ENCODE results near the gene SPRR2G.

DNA sequence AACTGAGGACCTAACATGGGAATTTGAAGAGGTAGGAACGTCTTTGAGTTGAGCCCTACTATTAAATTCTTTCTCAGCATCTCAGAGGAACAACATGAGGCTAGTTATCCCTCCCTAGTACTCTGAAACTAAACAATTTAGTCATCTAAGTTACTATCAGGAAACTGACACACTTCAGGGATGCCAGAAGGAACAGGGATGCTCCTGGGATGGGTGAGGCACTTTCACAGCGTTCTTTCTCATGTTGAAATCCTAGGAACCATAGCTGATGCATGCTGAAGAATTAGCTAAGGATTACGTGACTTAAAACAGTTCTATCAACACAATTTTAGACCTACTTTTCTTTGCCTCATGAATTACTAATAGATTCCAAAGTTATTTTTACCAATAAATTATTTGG lies 1.8 kb upstream of the SPRR2G start:
- TF ChIP-seq, protein P1, sequence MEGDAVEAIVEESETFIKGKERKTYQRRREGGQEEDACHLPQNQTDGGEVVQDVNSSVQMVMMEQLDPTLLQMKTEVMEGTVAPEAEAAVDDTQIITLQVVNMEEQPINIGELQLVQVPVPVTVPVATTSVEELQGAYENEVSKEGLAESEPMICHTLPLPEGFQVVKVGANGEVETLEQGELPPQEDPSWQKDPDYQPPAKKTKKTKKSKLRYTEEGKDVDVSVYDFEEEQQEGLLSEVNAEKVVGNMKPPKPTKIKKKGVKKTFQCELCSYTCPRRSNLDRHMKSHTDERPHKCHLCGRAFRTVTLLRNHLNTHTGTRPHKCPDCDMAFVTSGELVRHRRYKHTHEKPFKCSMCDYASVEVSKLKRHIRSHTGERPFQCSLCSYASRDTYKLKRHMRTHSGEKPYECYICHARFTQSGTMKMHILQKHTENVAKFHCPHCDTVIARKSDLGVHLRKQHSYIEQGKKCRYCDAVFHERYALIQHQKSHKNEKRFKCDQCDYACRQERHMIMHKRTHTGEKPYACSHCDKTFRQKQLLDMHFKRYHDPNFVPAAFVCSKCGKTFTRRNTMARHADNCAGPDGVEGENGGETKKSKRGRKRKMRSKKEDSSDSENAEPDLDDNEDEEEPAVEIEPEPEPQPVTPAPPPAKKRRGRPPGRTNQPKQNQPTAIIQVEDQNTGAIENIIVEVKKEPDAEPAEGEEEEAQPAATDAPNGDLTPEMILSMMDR (optimal IDR thresholded peaks at IDR 0.05 in 1 of 3, IDR thresholded peaks at IDR 0.05 in 1 of 3, conservative IDR thresholded peaks at IDR 0.05 in 1 of 3; ENCODE audit: extremely low read depth in 1 of 3, insufficient read depth in 2 of 3, low read length in 3 of 3), result no peak
- TF ChIP-seq EZH2 (IDR thresholded peaks at IDR 0.05; ENCODE audit: low read length), result no peak

Measured in keratinocyte (primary cell).